Mesendoderm (in vitro differentiated cells): ENCODE data around the gene BAIAP2L1.

Experiments
- DNase-seq: peaks from one replicate; pipeline ENCODE4 v3.0.0; 2013
- H2AK5ac ChIP-seq: 2 replicates; pipeline ENCODE4 v1.6.1; 2013; ENCODE audit warnings: low read length, inconsistent platforms
- H2BK120ac ChIP-seq: 2 replicates; pipeline ENCODE4 v1.6.1; 2013; ENCODE audit warnings: low read depth, mild to moderate bottlenecking, low read length, moderate library complexity, mixed read lengths
- H2BK15ac ChIP-seq: replicated peaks from 2 replicates; pipeline ENCODE4 v1.6.1; 2013; ENCODE audit warnings: low read depth, mild to moderate bottlenecking, moderate library complexity
- H2BK5ac ChIP-seq: 2 replicates; pipeline ENCODE4 v1.6.1; 2013; ENCODE audit warnings: low read length, inconsistent platforms
- H3K18ac ChIP-seq: 2 replicates; pipeline ENCODE4 v1.6.1; 2013; ENCODE audit warnings: mild to moderate bottlenecking, low read length, mixed read lengths
- H3K23ac ChIP-seq: one replicate; pipeline ENCODE4 v1.6.1; 2013; ENCODE audit warnings: low read length
- H3K27ac ChIP-seq: 2 replicates; pipeline ENCODE4 v1.5.1; 2013; ENCODE audit warnings: low read depth, mild to moderate bottlenecking, inconsistent platforms, low read length, moderate library complexity
- H3K27me3 ChIP-seq: 2 replicates; pipeline ENCODE4 v1.6.1; 2013; ENCODE audit warnings: low read length, control low read depth, mild to moderate bottlenecking, inconsistent platforms; ENCODE audit not compliant: insufficient read depth, poor library complexity
- H3K36me3 ChIP-seq: 2 replicates; pipeline ENCODE4 v1.6.1; 2013; ENCODE audit warnings: low read length, inconsistent platforms; ENCODE audit not compliant: control insufficient read depth, insufficient read depth
- H3K4ac ChIP-seq: one replicate; pipeline ENCODE4 v1.6.1; 2013; ENCODE audit warnings: low read depth, mild to moderate bottlenecking, low read length, moderate library complexity
- H3K4me1 ChIP-seq: 2 replicates; pipeline ENCODE4 v1.6.1; 2013; ENCODE audit warnings: low read depth, low read length, inconsistent platforms; ENCODE audit not compliant: control insufficient read depth
- H3K4me2 ChIP-seq: 2 replicates; pipeline ENCODE4 v1.6.1; 2013; ENCODE audit warnings: low read length
- H3K4me3 ChIP-seq: 2 replicates; pipeline ENCODE4 v1.5.1; 2013; ENCODE audit warnings: mild to moderate bottlenecking, low read length
- H3K56ac ChIP-seq: one replicate; pipeline ENCODE4 v1.6.1; 2013; ENCODE audit warnings: low read length
- H3K79me1 ChIP-seq: 2 replicates; pipeline ENCODE4 v1.6.1; 2013; ENCODE audit warnings: low read length, inconsistent platforms
- H3K79me2 ChIP-seq: 2 replicates; pipeline ENCODE4 v1.6.1; 2013; ENCODE audit warnings: mild to moderate bottlenecking, low read length; ENCODE audit not compliant: control insufficient read depth, insufficient read depth
- H3K9ac ChIP-seq: 2 replicates; pipeline ENCODE4 v1.6.1; 2013; ENCODE audit warnings: low read length, inconsistent platforms
- H4K5ac ChIP-seq: one replicate; pipeline ENCODE4 v1.6.1; 2013; ENCODE audit warnings: low read length
- H4K8ac ChIP-seq: one replicate; pipeline ENCODE4 v1.6.1; 2013; ENCODE audit warnings: low read depth, mild to moderate bottlenecking, control low read depth, low read length, moderate library complexity
- WGBS: extraction: QIAGEN DNeasy Blood & Tissue Kit; methylation state at CpG from one replicate; pipeline ENCODE4 v1.1.7; 2013; ENCODE audit warnings: low lambda C conversion rate, missing lambda C conversion rate; ENCODE audit not compliant: insufficient coverage; ENCODE audit errors: extremely low coverage; 5-methylcytosine and 5-hydroxymethylcytosine counted together

BAIAP2L1 gene

GRCh38 chr7:98297626-98298286 lies 103.1 kb downstream of the BAIAP2L1 start:
- WGBS = no CpG with 5 or more reads among the region's 21 CpGs
- no peaks in the 10 kb centered on the region for H3K27me3 ChIP-seq

GRCh38 chr7:98296833-98297232 lies 104.1 kb downstream of the BAIAP2L1 start:
- Histone ChIP-seq H3K4me1 (no peaks in the 10 kb centered on the region), H4K5ac (no peak overlapping the region), H3K4me2 (no peak overlapping the region), H3K23ac (no peak overlapping the region), H3K27ac (no peak overlapping the region), H2AK5ac (no peak overlapping the region), H2BK5ac (no peak overlapping the region), H3K36me3 (peaks cover 3% of the 10 kb centered on the region), H3K4me3 (no peak overlapping the region), H3K9ac (no peak overlapping the region), H3K79me1 (no peaks in the 10 kb centered on the region), H2BK120ac (no peak overlapping the region), H3K18ac (no peak overlapping the region), H2BK15ac (no peak overlapping the region), H3K4ac (no peak overlapping the region), H4K8ac (no peak overlapping the region), H3K27me3 (no peaks in the 10 kb centered on the region), H3K56ac (no peak overlapping the region), H3K79me2 (no peaks in the 10 kb centered on the region)
- no CpG with 5 or more reads among the region's 12 CpGs for WGBS
- no peak for DNase-seq

More at GRCh38 chr7:98297626-98298286, 103.1 kb downstream of the BAIAP2L1 start:
- no peaks in the 10 kb centered on the region for H3K79me1 ChIP-seq
- H2AK5ac ChIP-seq = no peak overlapping the region
- H3K79me2 ChIP-seq = no peaks in the 10 kb centered on the region
- H3K27ac ChIP-seq = no peak overlapping the region
- H2BK15ac ChIP-seq = no peak overlapping the region
- no peak overlapping the region for H3K18ac ChIP-seq
- H3K4me2 ChIP-seq = no peak overlapping the region
- H4K8ac ChIP-seq = no peak overlapping the region
- no peak overlapping the region for H3K4ac ChIP-seq
- no peak overlapping the region for H3K4me3 ChIP-seq
- no peak overlapping the region for H3K23ac ChIP-seq
- H3K9ac ChIP-seq = no peak overlapping the region
- H3K36me3 ChIP-seq = peaks cover 5% of the 10 kb centered on the region
- no peak overlapping the region for H4K5ac ChIP-seq
- H2BK120ac ChIP-seq = no peak overlapping the region
- DNase-seq = no peak
- H3K4me1 ChIP-seq = no peaks in the 10 kb centered on the region
- H2BK5ac ChIP-seq = no peak overlapping the region
- H3K56ac ChIP-seq = no peak overlapping the region

- Histone ChIP-seq H3K9ac (no peak overlapping the region), H3K23ac (no peak overlapping the region), H4K8ac (no peak overlapping the region), H2AK5ac (no peak overlapping the region), H3K27ac (no peak overlapping the region), H3K36me3 (peaks cover 1% of the 10 kb centered on the region), H3K27me3 (no peaks in the 10 kb centered on the region), H3K4me3 (no peak overlapping the region), H3K4me1 (no peaks in the 10 kb centered on the region), H2BK15ac (no peak overlapping the region), H3K56ac (no peak overlapping the region), H3K4me2 (no peak overlapping the region), H3K79me2 (no peaks in the 10 kb centered on the region), H4K5ac (no peak overlapping the region), H3K79me1 (no peaks in the 10 kb centered on the region), H3K18ac (no peak overlapping the region), H3K4ac (no peak overlapping the region), H2BK120ac (no peak overlapping the region), H2BK5ac (no peak overlapping the region)
- no peak for DNase-seq
- no CpG with 5 or more reads among the region's 19 CpGs for WGBS
These were observed 105.3 kb downstream of the BAIAP2L1 start for GRCh38 chr7:98295467-98296192.

GRCh38 chr7:98294798-98295382 lies 106.0 kb downstream of the BAIAP2L1 start:
- Histone ChIP-seq H4K5ac (no peak overlapping the region), H3K4me1 (no peaks in the 10 kb centered on the region), H3K4ac (no peak overlapping the region), H3K27me3 (no peaks in the 10 kb centered on the region), H3K4me3 (no peak overlapping the region), H2BK5ac (no peak overlapping the region), H3K9ac (no peak overlapping the region), H2AK5ac (no peak overlapping the region), H3K79me2 (no peaks in the 10 kb centered on the region), H3K23ac (no peak overlapping the region), H3K27ac (no peak overlapping the region), H3K18ac (no peak overlapping the region), H3K56ac (no peak overlapping the region), H4K8ac (no peak overlapping the region), H2BK120ac (no peak overlapping the region), H3K4me2 (no peak overlapping the region), H3K36me3 (peaks cover 1% of the 10 kb centered on the region), H2BK15ac (no peak overlapping the region), H3K79me1 (no peaks in the 10 kb centered on the region)
- peak; percentile 84 for DNase-seq
- no CpG with 5 or more reads among the region's 14 CpGs for WGBS

- Histone ChIP-seq H3K18ac (no peak overlapping the region), H3K4me1 (no peaks in the 10 kb centered on the region), H2BK120ac (no peak overlapping the region), H4K8ac (no peak overlapping the region), H3K4ac (no peak overlapping the region), H3K9ac (no peak overlapping the region), H3K27ac (no peak overlapping the region), H3K79me1 (no peaks in the 10 kb centered on the region), H3K27me3 (no peaks in the 10 kb centered on the region), H2BK5ac (no peak overlapping the region), H2BK15ac (no peak overlapping the region), H3K23ac (no peak overlapping the region), H3K4me2 (no peak overlapping the region), H2AK5ac (no peak overlapping the region), H3K56ac (no peak overlapping the region), H3K79me2 (no peaks in the 10 kb centered on the region), H4K5ac (no peak overlapping the region), H3K4me3 (no peak overlapping the region), H3K36me3 (peaks cover 1% of the 10 kb centered on the region)
- DNase-seq = no peak
- WGBS = no CpG with 5 or more reads among the region's 15 CpGs
These were observed 106.6 kb downstream of the BAIAP2L1 start for GRCh38 chr7:98294326-98294725.
